Colonic mucosa (tissue), 4 donors: Measurements from ENCODE around the gene ALDH9A1. TPM values are rescaled to one million over a fixed set of nuclear protein-coding genes. Genes with fewer than 3 reads are reported as not detected.
"Not testable (repeated sequence)": the region's sequence is repeated elsewhere in the genome, so short reads cannot be mapped to it uniquely, and the experiment has no call there.

Source experiments
- DNase-seq: peaks from one replicate; pipeline ENCODE4 v3.0.0-alpha.2; 2020
- H3K27ac ChIP-seq: fragments of 200-600 bp; one replicate; pipeline ENCODE4 v1.8.0; 2021
- H3K27me3 ChIP-seq: fragments of 200-600 bp; one replicate; pipeline ENCODE4 v1.8.0; 2021
- H3K36me3 ChIP-seq: fragments of 200-600 bp; one replicate; pipeline ENCODE4 v1.8.0; 2021
- H3K4me1 ChIP-seq: fragments of 200-600 bp; one replicate; pipeline ENCODE4 v1.8.0; 2021; ENCODE audit warnings: mild to moderate bottlenecking
- H3K4me3 ChIP-seq: fragments of 200-600 bp; one replicate; pipeline ENCODE4 v1.8.0; 2021
- H3K9ac ChIP-seq, 2 donors: one replicate each; pipeline ENCODE4 v1.7.0; 2013; ENCODE audit warnings: control low read depth in 2 of 2, low read depth in 2 of 2, low read length in 2 of 2
- H3K9me3 ChIP-seq: fragments of 200-600 bp; one replicate; pipeline ENCODE4 v1.8.0; 2021
- intact Hi-C: fragments of 100-400 bp; cut with DNase I; formaldehyde crosslinking; loops from one replicate; pipeline ENCODE4 v1.14.1; 2022
- total RNA-seq, 2 donors: library from RNA; stranded (reverse); fragmentation: NEBNext Ultra II Directional in 1 of 2; extraction: Animal tissue kit (Norgen Biotek cat#: 25700) in 1 of 2; gene quantifications; one replicate each; pipeline ENCODE4 v1.2.1, GENCODE V29; 2021
- TF ChIP-seq, protein P1 (sequence below): fragments of 200-600 bp; IDR thresholded peaks from one replicate; pipeline ENCODE4 v1.8.0; 2022; ENCODE audit warnings: antibody characterized with exemption, mild to moderate bottlenecking
- donor health status: healthy.
- donor health status: DM: no; HTN: no; CAD: no.
- donor health status: DM: no; HTN: no; CAD: no.

Gene ALDH9A1
- total RNA-seq, 2 donors from 2014 or later, result 62.3 to 77.4 TPM

DNA sequence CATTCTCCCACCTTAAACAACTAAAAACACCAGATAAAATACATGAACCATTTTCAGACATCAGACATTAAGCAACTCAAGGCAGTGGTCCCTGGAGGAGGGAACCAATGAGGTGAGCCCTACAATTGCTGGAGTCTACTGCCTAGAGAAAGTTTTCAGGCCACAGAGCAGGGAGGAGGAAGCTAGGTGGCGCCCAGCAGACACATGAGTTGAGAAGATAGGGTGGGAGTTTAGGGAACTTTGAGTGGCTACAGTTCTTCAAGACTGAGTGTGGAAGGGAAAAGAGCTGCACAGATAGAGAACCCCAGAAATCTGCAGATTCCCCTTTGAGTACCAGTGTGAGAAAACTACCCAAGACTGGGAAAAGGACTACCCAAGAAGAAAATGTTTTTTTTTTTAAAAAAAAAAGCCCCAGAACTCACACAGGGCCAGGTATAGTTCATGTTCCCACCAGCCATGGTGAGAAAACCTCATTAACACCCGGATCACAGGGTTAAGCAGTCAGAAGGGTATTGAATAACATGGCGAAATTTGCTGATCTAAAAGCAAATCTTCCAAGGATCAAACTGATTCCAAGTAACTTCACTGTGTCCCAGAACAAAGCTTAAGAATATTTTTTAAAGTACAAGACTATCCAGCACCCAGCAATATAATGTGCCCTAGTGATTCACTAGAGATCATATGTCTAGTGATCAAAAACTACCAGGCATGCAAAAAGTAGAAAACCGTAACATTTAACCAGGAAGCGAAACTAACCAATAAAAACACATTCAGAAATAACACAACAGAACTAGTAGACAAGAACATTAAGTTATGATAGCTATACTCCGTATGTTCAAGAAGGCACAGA lies 12.0 kb downstream of the ALDH9A1 start:
- Histone ChIP-seq H3K9me3 (no peaks in the 10 kb centered on the region), H3K27ac (no peak overlapping the region), H3K9ac (no peak overlapping the region), H3K27me3 (no peaks in the 10 kb centered on the region), H3K36me3 (no peaks in the 10 kb centered on the region), H3K4me3 (no peak overlapping the region), H3K4me1 (no peaks in the 10 kb centered on the region)
- no peak for DNase-seq
- TF ChIP-seq, protein P1, sequence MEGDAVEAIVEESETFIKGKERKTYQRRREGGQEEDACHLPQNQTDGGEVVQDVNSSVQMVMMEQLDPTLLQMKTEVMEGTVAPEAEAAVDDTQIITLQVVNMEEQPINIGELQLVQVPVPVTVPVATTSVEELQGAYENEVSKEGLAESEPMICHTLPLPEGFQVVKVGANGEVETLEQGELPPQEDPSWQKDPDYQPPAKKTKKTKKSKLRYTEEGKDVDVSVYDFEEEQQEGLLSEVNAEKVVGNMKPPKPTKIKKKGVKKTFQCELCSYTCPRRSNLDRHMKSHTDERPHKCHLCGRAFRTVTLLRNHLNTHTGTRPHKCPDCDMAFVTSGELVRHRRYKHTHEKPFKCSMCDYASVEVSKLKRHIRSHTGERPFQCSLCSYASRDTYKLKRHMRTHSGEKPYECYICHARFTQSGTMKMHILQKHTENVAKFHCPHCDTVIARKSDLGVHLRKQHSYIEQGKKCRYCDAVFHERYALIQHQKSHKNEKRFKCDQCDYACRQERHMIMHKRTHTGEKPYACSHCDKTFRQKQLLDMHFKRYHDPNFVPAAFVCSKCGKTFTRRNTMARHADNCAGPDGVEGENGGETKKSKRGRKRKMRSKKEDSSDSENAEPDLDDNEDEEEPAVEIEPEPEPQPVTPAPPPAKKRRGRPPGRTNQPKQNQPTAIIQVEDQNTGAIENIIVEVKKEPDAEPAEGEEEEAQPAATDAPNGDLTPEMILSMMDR, result no peak
- intact Hi-C loops, result no loop called here

DNA sequence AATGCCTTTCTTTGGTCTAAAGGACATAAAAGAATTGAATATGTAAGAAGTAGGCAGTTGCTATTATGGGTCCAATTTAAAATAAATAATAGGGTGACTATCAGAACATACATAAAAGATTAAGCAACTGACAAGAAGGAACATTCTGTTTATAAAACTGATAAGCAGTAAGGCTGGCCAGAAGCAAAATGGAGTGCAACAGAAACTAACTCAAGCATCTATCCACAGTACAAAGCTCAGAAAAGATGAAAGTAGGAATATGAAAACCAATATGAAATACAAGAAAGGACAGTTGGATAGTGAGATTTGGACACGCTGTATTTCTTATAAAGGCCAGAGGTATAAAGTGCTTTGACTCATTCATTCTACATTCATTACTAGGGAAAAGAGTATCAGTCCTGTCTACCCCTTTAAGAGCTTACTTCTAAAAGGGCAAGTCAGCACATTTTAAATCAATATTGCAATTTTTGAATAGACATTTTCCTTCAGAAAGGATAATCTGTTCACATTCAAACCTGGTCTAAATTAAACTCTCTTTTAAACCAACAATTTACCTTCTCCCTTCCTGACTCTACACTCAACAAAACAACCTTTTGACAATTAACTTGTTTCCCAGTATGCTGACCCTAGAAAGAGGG lies 14.4 kb downstream of the ALDH9A1 start:
- H3K9ac ChIP-seq, result no peak overlapping the region
- TF ChIP-seq, protein P1, result no peak
- peaks cover 4% of the 10 kb centered on the region for H3K36me3 ChIP-seq
- no peaks in the 10 kb centered on the region for H3K4me1 ChIP-seq
- no peak overlapping the region for H3K4me3 ChIP-seq
- no peaks in the 10 kb centered on the region for H3K9me3 ChIP-seq
- DNase-seq, result no peak
- intact Hi-C loops, result no loop called here
- H3K27me3 ChIP-seq, result no peaks in the 10 kb centered on the region
- H3K27ac ChIP-seq, result no peak overlapping the region

DNA sequence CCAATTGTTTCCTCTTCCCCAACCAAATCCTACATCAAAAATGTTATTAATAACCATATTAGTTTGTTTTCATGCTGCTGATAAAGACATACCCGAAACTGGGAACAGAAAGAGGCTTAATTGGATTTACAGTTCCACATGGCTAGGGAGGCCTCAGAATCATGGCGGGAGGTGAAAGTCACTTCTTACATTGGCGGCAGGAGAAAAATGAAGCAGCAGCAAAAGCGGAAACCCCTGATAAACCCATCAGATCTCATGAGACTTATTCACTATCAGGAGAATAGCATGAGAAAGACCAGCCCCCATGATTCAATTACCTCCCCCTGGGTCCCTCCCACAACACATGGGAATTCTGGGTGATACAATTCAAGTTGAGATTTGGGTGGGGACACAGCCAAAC lies 17.6 kb downstream of the ALDH9A1 start:
- DNase-seq, H3K36me3 ChIP-seq, intact Hi-C loops, H3K27me3 ChIP-seq, H3K4me3 ChIP-seq, H3K9me3 ChIP-seq, H3K4me1 ChIP-seq, H3K27ac ChIP-seq, H3K9ac ChIP-seq: not testable (repeated sequence)

DNA sequence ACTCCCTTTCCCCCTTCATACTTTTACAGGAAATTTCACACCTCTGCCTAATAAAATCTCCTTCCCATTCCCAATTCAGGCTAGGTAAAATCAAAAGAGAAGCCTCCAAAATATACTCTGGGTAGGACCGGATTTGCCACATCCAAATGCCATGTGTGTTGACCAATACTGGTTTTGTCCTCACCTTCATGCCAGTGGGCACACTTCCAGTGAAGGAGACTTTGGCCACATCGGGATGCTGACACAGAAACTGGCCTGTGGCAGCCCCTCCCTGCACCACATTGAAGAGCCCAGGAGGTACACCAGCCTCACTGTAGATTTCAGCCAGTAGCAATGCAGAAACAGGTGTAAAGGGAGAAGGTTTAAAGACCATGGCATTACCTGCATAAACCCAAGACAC lies 18.1 kb downstream of the ALDH9A1 start:
- Histone ChIP-seq H3K4me3 (no peak overlapping the region), H3K27me3 (no peaks in the 10 kb centered on the region), H3K9ac (no peak overlapping the region), H3K4me1 (no peaks in the 10 kb centered on the region), H3K9me3 (no peaks in the 10 kb centered on the region), H3K27ac (no peak overlapping the region), H3K36me3 (peaks cover 4% of the 10 kb centered on the region)
- TF ChIP-seq, protein P1, result no peak
- DNase-seq, result no peak
- intact Hi-C loops, result no loop called here

DNA sequence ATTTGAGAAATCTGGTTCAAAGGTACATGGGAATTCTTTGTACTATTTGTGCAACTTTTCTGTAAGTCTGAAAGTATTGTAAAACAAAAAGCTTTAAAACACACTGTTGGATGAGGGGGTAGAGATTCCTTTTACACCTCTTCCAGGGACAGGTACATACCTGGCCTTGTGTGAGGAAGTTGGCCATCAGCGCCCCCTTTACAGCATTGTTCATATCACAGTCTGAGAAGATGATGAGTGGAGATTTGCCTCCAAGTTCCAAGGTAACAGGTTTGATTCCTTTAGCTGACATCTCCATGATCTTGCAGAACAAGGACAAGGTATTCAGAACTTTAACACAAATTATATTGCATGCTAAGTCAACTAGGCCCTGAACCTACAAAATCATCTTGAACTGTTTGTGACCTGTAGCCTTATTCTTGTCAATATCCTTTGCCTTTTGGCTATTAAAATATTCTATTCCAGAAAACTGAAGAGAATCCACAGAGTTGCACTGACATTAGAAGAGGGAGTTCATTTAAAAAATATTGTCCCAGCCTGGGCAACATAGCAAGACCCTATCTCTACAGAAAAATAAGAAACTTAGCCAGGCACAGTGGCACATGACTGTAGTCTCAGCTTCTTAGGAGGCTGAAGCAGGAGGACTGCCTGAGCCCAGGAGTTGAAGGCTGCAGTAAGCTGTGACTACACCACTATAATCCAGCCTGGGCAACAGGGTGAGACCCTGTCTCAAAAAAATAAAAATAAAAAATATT lies 18.9 kb downstream of the ALDH9A1 start:
- H3K36me3 ChIP-seq, result peaks cover 4% of the 10 kb centered on the region
- TF ChIP-seq, protein P1, result no peak
- no peak overlapping the region for H3K27ac ChIP-seq
- no peaks in the 10 kb centered on the region for H3K4me1 ChIP-seq
- H3K27me3 ChIP-seq, result no peaks in the 10 kb centered on the region
- H3K4me3 ChIP-seq, result no peak overlapping the region
- DNase-seq, result no peak
- H3K9me3 ChIP-seq, result no peaks in the 10 kb centered on the region
- no peak overlapping the region for H3K9ac ChIP-seq
- intact Hi-C loops, result no loop called here
